PC-9 (cell line): ENCODE results near the gene TXNDC5.

Source experiments
- CTCF ChIP-seq: fragments of 200-600 bp; sonication (generic); conservative IDR thresholded peaks from 2 replicates; pipeline ENCODE4 v1.6.1; 2017; ENCODE audit warnings: mixed run types, antibody characterized with exemption, mild to moderate bottlenecking, moderate library complexity
- EZH2 ChIP-seq: fragments of 200-600 bp; sonication (generic); IDR thresholded peaks from 2 replicates; pipeline ENCODE4 v1.8.0; 2017; ENCODE audit warnings: antibody characterized with exemption, low read depth

- no peak for TF ChIP-seq CTCF
- no peak for TF ChIP-seq EZH2
Observed at GRCh38 chr6:7916959-7917358, 6.4 kb upstream of the TXNDC5 start.
